GM12878 (cell line): Measurements from ENCODE around the gene PANX2. TPM values are rescaled to one million over a fixed set of nuclear protein-coding genes. Genes with fewer than 3 reads are reported as not detected.

Experiments used
- ATAC-seq: fragments of 200-7000 bp; cut with Tn5 transposase; 3 replicates; pipeline ENCODE4 v1.9.1; 2020; ENCODE audit warnings: mild to moderate bottlenecking, moderate library complexity
- BruUV-seq: library from RNA; stranded (reverse); fragments of 400-500 nt; replicated peaks from 2 replicates; lab custom pipeline; 2021; lab: Mats Ljungman, UMichigan
- CTCF ChIA-PET: fragments of 300-600 bp; sonication (Branson Sonifier 250); formaldehyde crosslinking; extraction: SDS; loops from one replicate; lab custom pipeline; 2021; ENCODE audit warnings: inconsistent platforms; lab: Yijun Ruan, JAX
- POLR2A ChIA-PET: fragments of 350-600 bp; formaldehyde crosslinking; extraction: SDS; loops from one replicate; lab custom pipeline; 2021; ENCODE audit warnings: inconsistent platforms; lab: Charles Lee
- RAD21 ChIA-PET: fragments of 300-600 bp; sonication (Branson Sonifier 250); formaldehyde crosslinking; loops from one replicate; lab custom pipeline; 2023; ENCODE audit warnings: antibody characterized with exemption; ENCODE audit not compliant: unreplicated experiment; lab: Charles Lee
- SMC1A ChIA-PET: fragments of 300-600 bp; sonication (Branson Sonifier 250); formaldehyde crosslinking; loops from one replicate; lab custom pipeline; 2023; ENCODE audit not compliant: unreplicated experiment, uncharacterized antibody; lab: Charles Lee
- DNase-seq: peaks from one replicate; pipeline ENCODE4 v3.0.0-alpha.2; 2011; ENCODE audit warnings: low read depth, low spot score
- FAIRE-seq: peaks from 3 replicates; lab custom pipeline; 2011; peaks lifted over from hg19 to GRCh38; lab: Jason Lieb, UNC
- H2AFZ ChIP-seq: 2 replicates; pipeline ENCODE4 v1.6.0; 2011; ENCODE audit warnings: low read depth, low read length, control low read depth; ENCODE audit not compliant: control insufficient read depth
- H3K27ac ChIP-seq: 2 replicates; pipeline ENCODE4 v1.5.1; 2011; ENCODE audit warnings: control low read depth; ENCODE audit not compliant: control insufficient read depth, insufficient read depth
- H3K27me3 ChIP-seq, 2 experiments: replicated peaks in 1 of 2; 2 replicates each; pipeline versions ENCODE4 v1.6.0 to v1.6.1; 2011; ENCODE audit warnings: low read length in 1 of 2; ENCODE audit not compliant: control insufficient read depth in 2 of 2, insufficient read depth in 2 of 2
- H3K36me3 ChIP-seq, 2 experiments: 2 replicates each; pipeline ENCODE4 v1.5.1; 2011; ENCODE audit warnings: low read length in 1 of 2; ENCODE audit not compliant: control insufficient read depth in 2 of 2, insufficient read depth in 2 of 2
- H3K4me1 ChIP-seq: 2 replicates; pipeline ENCODE4 v1.6.1; 2011; ENCODE audit warnings: mild to moderate bottlenecking, low read length, moderate library complexity, mixed read lengths; ENCODE audit not compliant: control insufficient read depth, insufficient read depth
- H3K4me2 ChIP-seq: 2 replicates; pipeline ENCODE4 v1.6.0; 2011; ENCODE audit warnings: control low read depth; ENCODE audit not compliant: control insufficient read depth, insufficient read depth
- H3K4me3 ChIP-seq: fragments of 200-600 bp; sonication (generic); 2 replicates; pipeline ENCODE4 v1.5.1; 2016
- H3K79me2 ChIP-seq: 2 replicates; pipeline ENCODE4 v1.6.0; 2011; ENCODE audit warnings: low read length; ENCODE audit not compliant: control insufficient read depth, insufficient read depth
- H3K9ac ChIP-seq: 2 replicates; pipeline ENCODE4 v1.8.0; 2011; ENCODE audit warnings: low read length, control low read depth, mixed read lengths; ENCODE audit not compliant: control insufficient read depth, insufficient read depth
- H3K9me3 ChIP-seq: replicated peaks from 3 replicates; pipeline ENCODE4 v1.5.1; 2011; ENCODE audit warnings: mild to moderate bottlenecking, low read length; ENCODE audit not compliant: control insufficient read depth, insufficient read depth
- H4K20me1 ChIP-seq: 2 replicates; pipeline ENCODE4 v1.6.0; 2011; ENCODE audit not compliant: control insufficient read depth, insufficient read depth
- E4F1 ChIP-seq: fragments of 450-650 bp; IDR thresholded peaks from 2 replicates; pipeline ENCODE4 v1.6.1; 2018; ENCODE audit warnings: borderline replicate concordance, mild to moderate bottlenecking; ENCODE audit not compliant: partially characterized antibody
- MTA2 ChIP-seq: fragments of 450-650 bp; IDR thresholded peaks from 2 replicates; pipeline ENCODE4 v1.6.1; 2016; ENCODE audit warnings: low read depth, mild to moderate bottlenecking, moderate library complexity
- WGBS: methylation state at CpG from one replicate; pipeline ENCODE4 v1.1.6; 2016; ENCODE audit warnings: low lambda C conversion rate; ENCODE audit not compliant: insufficient replicate concordance, insufficient coverage; ENCODE audit errors: missing lambda C conversion rate; 5-methylcytosine and 5-hydroxymethylcytosine counted together
- in situ Hi-C: fragments of 300-500 bp; cut with MboI; formaldehyde crosslinking; loops from 9 replicates; pipeline ENCODE4 v1.14.3; 2018; ENCODE audit warnings: mixed read lengths
- intact Hi-C: fragments of 100-400 bp; cut with micrococcal nuclease; formaldehyde crosslinking; loops from one replicate; pipeline ENCODE4 v1.14.2; 2022; ENCODE audit not compliant: unreplicated experiment
- polyA plus RNA-seq, 11 experiments: library from polyadenylated mRNA; depleted of rRNA in 4 of 11; unstranded in 6 of 11; stranded (reverse) in 5 of 11; fragments of >200 nt; fragmentation: Nextera tagmentation in 4 of 11; fragmentation: Illumina TruSeq in 1 of 11; extraction: Ambion mirVana in 4 of 11; extraction: Trizol in 1 of 11; gene quantifications; 1 replicate in 1 of 11; 2 replicates in 10 of 11; pipeline versions ENCODE4 v1.2.1 to v1.2.3, GENCODE V29; 2011 to 2016; ENCODE audit warnings: inconsistent platforms in 2 of 11, missing spikeins in 2 of 11, low read depth in 1 of 11
- total RNA-seq, 4 experiments: library from RNA; depleted of rRNA in 3 of 4; stranded (reverse); fragments of >200 nt in 3 of 4; fragmentation: Illumina TruSeq in 1 of 4; extraction: Trizol in 1 of 4; gene quantifications; 2 replicates each; pipeline versions ENCODE4 v1.2.1 to v1.2.3, GENCODE V29; 2013 to 2021

PANX2 gene
- total and polyA plus RNA-seq, 10 of the 15 experiments (the other 5 are each of a cell fraction or from before 2014, with no cell fraction given), result 0.04 to 0.44 (median 0.17) TPM; not detected in 5

- intact Hi-C loops, result no loop called here
- no peaks in the 10 kb centered on the region for H3K9me3 ChIP-seq
Observed at GRCh38 chr22:50208430-50208938, 38.0 kb downstream of the PANX2 start.

More at GRCh38 chr22:50208430-50208938, 38.0 kb downstream of the PANX2 start:
- DNase-seq (no peak), ATAC-seq (no peak), FAIRE-seq (no peak)
- in situ Hi-C loops, result loop anchor here (5.0 kb wide), 1 partner anchor 276 kb away; no protein-coding TSS in a partner anchor
- H3K79me2 ChIP-seq, result no peaks in the 10 kb centered on the region; the same call in 1 of the 2 replicates
- H3K27ac ChIP-seq, result no peak overlapping the region
- H3K4me3 ChIP-seq, result no peak overlapping the region
- BruUV-seq, result no TSS peak
- ChIA-PET RAD21 (interaction anchor here (0.6 to 1.3 kb wide), 3 partner anchors 13 to 268 kb away, joined by 3 to 4 read pairs (median 3); no protein-coding TSS in a partner anchor), CTCF (interaction anchor here (0.6 to 2.3 kb wide), 5 partner anchors 18 to 168 kb away, joined by 3 to 13 read pairs (median 4); no protein-coding TSS in a partner anchor), SMC1A (no interaction called here), POLR2A (interaction anchor here (0.6 kb wide), 1 partner anchor 15 kb away, joined by 9 read pairs; no protein-coding TSS in a partner anchor)
- WGBS, result 86% methylated on average over 22 of the region's 22 CpGs
- peaks cover 5 to 21% of the 10 kb centered on the region in 2 experiments; a peak in 3 of 4 replicates for H3K36me3 ChIP-seq
- no peak overlapping the region for H3K9ac ChIP-seq
- no peak overlapping the region for H3K4me2 ChIP-seq
- H4K20me1 ChIP-seq, result no peaks in the 10 kb centered on the region; the same call in 1 of the 2 replicates
- no peak overlapping the region for H2AFZ ChIP-seq
- no peaks in the 10 kb centered on the region for H3K27me3 ChIP-seq
- H3K4me1 ChIP-seq, result no peaks in the 10 kb centered on the region
- TF ChIP-seq E4F1 (no peak), MTA2 (no peak)
